Kidney epithelial cell (primary cell): Measurements from ENCODE around the gene TMEM45A. TPM values are rescaled to one million over a fixed set of nuclear protein-coding genes. Genes with fewer than 3 reads are reported as not detected.

ENCODE experiments used
- DNase-seq: peaks from one replicate; pipeline ENCODE4 v3.0.0-alpha.2; 2010; ENCODE audit warnings: low read depth
- H3K27me3 ChIP-seq: 2 replicates; pipeline ENCODE4 v1.6.0; 2011; ENCODE audit warnings: low read length; ENCODE audit not compliant: control insufficient read depth, insufficient read depth
- H3K36me3 ChIP-seq: 2 replicates; pipeline ENCODE4 v1.5.1; 2011; ENCODE audit warnings: low read length; ENCODE audit not compliant: control insufficient read depth, insufficient read depth
- H3K4me3 ChIP-seq: 2 replicates; pipeline ENCODE4 v1.5.1; 2011; ENCODE audit warnings: low read depth, mild to moderate bottlenecking, control low read depth, low read length
- CTCF ChIP-seq: IDR thresholded peaks from 2 replicates; pipeline ENCODE4 v1.5.1; 2011; ENCODE audit warnings: mild to moderate bottlenecking, moderate library complexity, low read length, control low read depth, inconsistent platforms; ENCODE audit not compliant: insufficient read depth, poor library complexity, severe bottlenecking
- total RNA-seq: library from RNA; depleted of rRNA; stranded (reverse); fragments of >200 nt; gene quantifications from 2 replicates; pipeline ENCODE4 v1.2.3, GENCODE V29; 2015

TMEM45A gene
- total RNA-seq, 1 donor from 2014 or later = 10.2 TPM

GRCh38 chr3:100609963-100610362 is 117.5 kb downstream of the TMEM45A start:
- Histone ChIP-seq H3K36me3 (no peaks in the 10 kb centered on the region), H3K27me3 (no peaks in the 10 kb centered on the region), H3K4me3 (no peak overlapping the region)
- no peak for TF ChIP-seq CTCF
- no peak for DNase-seq

GRCh38 chr3:100611221-100611620 is 118.8 kb downstream of the TMEM45A start:
- Histone ChIP-seq H3K4me3 (no peak overlapping the region), H3K36me3 (no peaks in the 10 kb centered on the region), H3K27me3 (no peaks in the 10 kb centered on the region)
- no peak for TF ChIP-seq CTCF
- DNase-seq = no peak

GRCh38 chr3:100613721-100614390 is 121.4 kb downstream of the TMEM45A start:
- no peak for DNase-seq
- Histone ChIP-seq H3K36me3 (no peaks in the 10 kb centered on the region), H3K4me3 (no peak overlapping the region), H3K27me3 (no peaks in the 10 kb centered on the region)
- no peak for TF ChIP-seq CTCF

GRCh38 chr3:100614941-100615340 is 122.5 kb downstream of the TMEM45A start:
- Histone ChIP-seq H3K4me3 (no peak overlapping the region), H3K27me3 (no peaks in the 10 kb centered on the region), H3K36me3 (no peaks in the 10 kb centered on the region)
- no peak for TF ChIP-seq CTCF
- DNase-seq = no peak

GRCh38 chr3:100615684-100616083 is 123.3 kb downstream of the TMEM45A start:
- Histone ChIP-seq H3K27me3 (no peaks in the 10 kb centered on the region), H3K4me3 (no peak overlapping the region), H3K36me3 (no peaks in the 10 kb centered on the region)
- DNase-seq = no peak
- TF ChIP-seq CTCF = no peak

- no peak for DNase-seq
- Histone ChIP-seq H3K36me3 (no peaks in the 10 kb centered on the region), H3K4me3 (no peak overlapping the region), H3K27me3 (no peaks in the 10 kb centered on the region)
- TF ChIP-seq CTCF = no peak
These were observed 128.8 kb downstream of the TMEM45A start for GRCh38 chr3:100621251-100621650.
